ENCODE measurements around the gene GATA3.

- TF ChIP-seq POLR2A (IDR thresholded peaks at IDR 0.05) (no peak), CTCF (IDR thresholded peaks at IDR 0.05) (no peak), POLR2AphosphoS5 (IDR thresholded peaks at IDR 0.05) (no peak)
Measured at GRCh38 chr10:8054244-8054493, 319 bp upstream of the GATA3 start.

Measured in breast epithelium (tissue), 3 donors.